CD4-positive, alpha-beta T cell treated with Interleukin-6 for 4 hours (primary cell): Measurements from ENCODE around the gene SPINK8.
"Not testable (repeated sequence)": the region's sequence is repeated elsewhere in the genome, so short reads cannot be mapped to it uniquely, and the experiment has no call there.

ENCODE experiments used
- DNase-seq: peaks from one replicate; pipeline ENCODE4 v3.0.0-alpha.2; 2020; ENCODE audit warnings: mixed read lengths

Gene SPINK8

GRCh38 chr3:48276911-48277641 is 56.4 kb downstream of the SPINK8 start:
- DNase-seq, result no peak

- no peak for DNase-seq
Observed at GRCh38 chr3:48275287-48276027, 58.0 kb downstream of the SPINK8 start.

GRCh38 chr3:48274452-48274851 is 59.0 kb downstream of the SPINK8 start:
- DNase-seq, result no peak

- DNase-seq, result peak; percentile 65
Observed at GRCh38 chr3:48273594-48274211, 59.8 kb downstream of the SPINK8 start.

GRCh38 chr3:48271763-48272498 is 61.5 kb downstream of the SPINK8 start:
- DNase-seq, result no peak

- DNase-seq, result not testable (repeated sequence)
Observed at GRCh38 chr3:48271223-48271622, 62.2 kb downstream of the SPINK8 start.

- DNase-seq, result no peak
Observed at GRCh38 chr3:48270306-48270705, 63.2 kb downstream of the SPINK8 start.

GRCh38 chr3:48269592-48269991 is 63.9 kb downstream of the SPINK8 start:
- no peak for DNase-seq

- peak; percentile 61 for DNase-seq
Observed at GRCh38 chr3:48268936-48269561, 64.4 kb downstream of the SPINK8 start.

- peak; percentile 87 for DNase-seq
Observed at GRCh38 chr3:48268381-48268935, 65.0 kb downstream of the SPINK8 start.

- no peak for DNase-seq
Observed at GRCh38 chr3:48267782-48268181, 65.7 kb downstream of the SPINK8 start.

- DNase-seq, result no peak
Observed at GRCh38 chr3:48258530-48258929, 74.9 kb downstream of the SPINK8 start.
